ENCODE results near the gene MGLL. TPM values are rescaled to one million over a fixed set of nuclear protein-coding genes. Genes with fewer than 3 reads are reported as not detected.

MGLL gene
- total RNA-seq, 1 donor from 2014 or later = 27.3 TPM

- no peak overlapping the region for H3K4me3 Mint-ChIP-seq (ENCODE audit: unreplicated experiment)
- Histone ChIP-seq H3K36me3 (ENCODE audit: insufficient read depth, low read length) (no peaks in the 10 kb centered on the region), H3K9ac (ENCODE audit: low read length) (no peak overlapping the region), H2AFZ (ENCODE audit: low read depth, low read length) (no peak overlapping the region), H3K79me2 (ENCODE audit: insufficient read depth, low read length) (no peaks in the 10 kb centered on the region), H3K27ac (ENCODE audit: low read depth, low read length) (no peak overlapping the region), H3K4me2 (ENCODE audit: low read length) (no peak overlapping the region), H3K4me3 (ENCODE audit: insufficient read depth, low read depth, low read length) (no peak overlapping the region), H4K20me1 (ENCODE audit: insufficient read depth, low read length) (no peaks in the 10 kb centered on the region), H3K4me1 (ENCODE audit: insufficient read depth, low read length) (peaks cover 10% of the 10 kb centered on the region), H3K27me3 (ENCODE audit: insufficient read depth, low read length) (no peaks in the 10 kb centered on the region), H3K9me3 (ENCODE audit: insufficient read depth, low read depth, low read length) (no peaks in the 10 kb centered on the region)
- no peak for DNase-seq (ENCODE audit: low read depth)
- peaks cover 7% of the 10 kb centered on the region for H3K4me1 Mint-ChIP-seq (ENCODE audit: low read depth, unreplicated experiment)
- FAIRE-seq = no peak
- no peak overlapping the region for H3K27ac Mint-ChIP-seq (ENCODE audit: unreplicated experiment)
- no peaks in the 10 kb centered on the region for H3K36me3 Mint-ChIP-seq (ENCODE audit: low read depth, unreplicated experiment)
- H3K27me3 Mint-ChIP-seq (ENCODE audit: low read depth, unreplicated experiment) = no peaks in the 10 kb centered on the region
- peaks cover 10% of the 10 kb centered on the region for H3K9me3 Mint-ChIP-seq (ENCODE audit: unreplicated experiment)
- TF ChIP-seq EZH2 (IDR thresholded peaks at IDR 0.05; ENCODE audit: insufficient read depth, low read length) (no peak), CTCF (IDR thresholded peaks at IDR 0.05; ENCODE audit: insufficient read depth, low read depth, low read length) (peak; percentile 9)
Measured at GRCh38 chr3:127825756-127826155, 3.4 kb upstream of the MGLL start.

- Histone ChIP-seq H3K4me2 (ENCODE audit: low read length) (no peak overlapping the region), H3K79me2 (ENCODE audit: insufficient read depth, low read length) (no peaks in the 10 kb centered on the region), H3K9ac (ENCODE audit: low read length) (no peak overlapping the region), H3K9me3 (ENCODE audit: insufficient read depth, low read depth, low read length) (no peaks in the 10 kb centered on the region), H3K27ac (ENCODE audit: low read depth, low read length) (no peak overlapping the region), H3K36me3 (ENCODE audit: insufficient read depth, low read length) (no peaks in the 10 kb centered on the region), H3K4me3 (ENCODE audit: insufficient read depth, low read depth, low read length) (no peak overlapping the region), H3K27me3 (ENCODE audit: insufficient read depth, low read length) (no peaks in the 10 kb centered on the region), H3K4me1 (ENCODE audit: insufficient read depth, low read length) (peaks cover 19% of the 10 kb centered on the region), H4K20me1 (ENCODE audit: insufficient read depth, low read length) (no peaks in the 10 kb centered on the region), H2AFZ (ENCODE audit: low read depth, low read length) (no peak overlapping the region)
- Mint-ChIP-seq H3K27me3 (ENCODE audit: low read depth, unreplicated experiment) (no peaks in the 10 kb centered on the region), H3K9me3 (ENCODE audit: unreplicated experiment) (peaks cover 2% of the 10 kb centered on the region), H3K4me3 (ENCODE audit: unreplicated experiment) (peak overlapping the region; percentile 74), H3K27ac (ENCODE audit: unreplicated experiment) (no peak overlapping the region), H3K4me1 (ENCODE audit: low read depth, unreplicated experiment) (peaks cover 12% of the 10 kb centered on the region), H3K36me3 (ENCODE audit: low read depth, unreplicated experiment) (no peaks in the 10 kb centered on the region)
- FAIRE-seq (no peak), DNase-seq (ENCODE audit: low read depth) (no peak)
- TF ChIP-seq EZH2 (IDR thresholded peaks at IDR 0.05; ENCODE audit: insufficient read depth, low read length) = no peak
- TF ChIP-seq CTCF (IDR thresholded peaks at IDR 0.05; ENCODE audit: insufficient read depth, low read depth, low read length) = no peak
Measured at GRCh38 chr3:127824151-127824825, 2.0 kb upstream of the MGLL start.

- no peaks in the 10 kb centered on the region for H3K27me3 ChIP-seq (ENCODE audit: insufficient read depth, low read length)
- no peaks in the 10 kb centered on the region for H4K20me1 ChIP-seq (ENCODE audit: insufficient read depth, low read length)
- no peak for DNase-seq (ENCODE audit: low read depth)
- peaks cover 19% of the 10 kb centered on the region for H3K4me1 ChIP-seq (ENCODE audit: insufficient read depth, low read length)
- peak overlapping the region; percentile 74 for H3K4me3 Mint-ChIP-seq (ENCODE audit: unreplicated experiment)
- no peaks in the 10 kb centered on the region for H3K79me2 ChIP-seq (ENCODE audit: insufficient read depth, low read length)
- no peaks in the 10 kb centered on the region for H3K36me3 Mint-ChIP-seq (ENCODE audit: low read depth, unreplicated experiment)
- no peak for TF ChIP-seq CTCF (IDR thresholded peaks at IDR 0.05; ENCODE audit: insufficient read depth, low read depth, low read length)
- H2AFZ ChIP-seq (ENCODE audit: low read depth, low read length) = peak overlapping the region; percentile 64
- H3K9me3 Mint-ChIP-seq (ENCODE audit: unreplicated experiment) = no peaks in the 10 kb centered on the region
- no peaks in the 10 kb centered on the region for H3K36me3 ChIP-seq (ENCODE audit: insufficient read depth, low read length)
- peak overlapping the region; percentile 45 for H3K4me3 ChIP-seq (ENCODE audit: insufficient read depth, low read depth, low read length)
- H3K4me1 Mint-ChIP-seq (ENCODE audit: low read depth, unreplicated experiment) = peaks cover 12% of the 10 kb centered on the region
- FAIRE-seq = no peak
- peak overlapping the region; percentile 22 for H3K27ac Mint-ChIP-seq (ENCODE audit: unreplicated experiment)
- H3K27me3 Mint-ChIP-seq (ENCODE audit: low read depth, unreplicated experiment) = no peaks in the 10 kb centered on the region
- no peak overlapping the region for H3K27ac ChIP-seq (ENCODE audit: low read depth, low read length)
- H3K9ac ChIP-seq (ENCODE audit: low read length) = peak overlapping the region; percentile 52
- H3K9me3 ChIP-seq (ENCODE audit: insufficient read depth, low read depth, low read length) = no peaks in the 10 kb centered on the region
- H3K4me2 ChIP-seq (ENCODE audit: low read length) = peak overlapping the region; percentile 100
Measured at GRCh38 chr3:127823426-127823857, 1.1 kb upstream of the MGLL start.
